Tibial artery (tissue), 4 donors: ENCODE measurements around the gene THSD7A.

Experiments used
- DNase-seq, 2 donors: peaks; one replicate each; pipeline ENCODE4 v3.0.0-alpha.2; 2019
- H3K27ac ChIP-seq, 2 donors: fragments of 200-600 bp; sonication (generic) in 1 of 2; 1 replicate in 1 of 2; 2 replicates in 1 of 2; pipeline ENCODE4 v1.5.1; 2018 to 2019; ENCODE audit warnings: mild to moderate bottlenecking in 1 of 2
- H3K27me3 ChIP-seq, 2 donors: fragments of 200-600 bp; sonication (generic) in 1 of 2; one replicate each; pipeline versions ENCODE4 v1.5.1 to v1.6.0; 2016 to 2019
- H3K36me3 ChIP-seq, 3 donors: fragments of 200-600 bp; sonication (generic) in 2 of 3; one replicate each; pipeline ENCODE4 v1.5.1; 2016 to 2019; ENCODE audit warnings: mild to moderate bottlenecking in 2 of 3
- H3K4me1 ChIP-seq, 4 donors: fragments of 200-600 bp; sonication (generic) in 2 of 4; 1 replicate in 3 of 4; 2 replicates in 1 of 4; pipeline ENCODE4 v1.5.1; 2016 to 2019
- H3K4me3 ChIP-seq, 2 donors: fragments of 200-600 bp; sonication (generic) in 1 of 2; 1 replicate in 1 of 2; 2 replicates in 1 of 2; pipeline ENCODE4 v1.5.1; 2018 to 2019; ENCODE audit warnings: mild to moderate bottlenecking in 2 of 2
- H3K9me3 ChIP-seq, 3 donors: fragments of 200-600 bp; sonication (generic) in 1 of 3; one replicate each; pipeline ENCODE4 v1.5.1; 2016 to 2019
- intact Hi-C: fragments of 100-400 bp; cut with DNase I; formaldehyde crosslinking; loops from one replicate; pipeline ENCODE4 v1.15.0; 2023; ENCODE audit warnings: low total_unique reads
- TF ChIP-seq, protein P1 (sequence below), 2 experiments: fragments of 200-600 bp in 1 of 2; fragments of 450-650 bp in 1 of 2; IDR thresholded peaks; one replicate each; pipeline ENCODE4 v1.5.1; 2017 to 2019; ENCODE audit warnings: antibody characterized with exemption in 2 of 2, mild to moderate bottlenecking in 1 of 2, moderate library complexity in 1 of 2

The THSD7A gene

GRCh38 chr7:11757153-11757552, 74.8 kb downstream of the THSD7A start:
- no peaks in the 10 kb centered on the region for H3K36me3 ChIP-seq
- intact Hi-C loops = no loop called here
- no peaks in the 10 kb centered on the region for H3K9me3 ChIP-seq
- H3K4me1 ChIP-seq = no peaks in the 10 kb centered on the region
- no peaks in the 10 kb centered on the region for H3K27me3 ChIP-seq
- H3K27ac ChIP-seq = no peak overlapping the region
- no peak for DNase-seq
- no peak overlapping the region for H3K4me3 ChIP-seq
- TF ChIP-seq, protein P1, sequence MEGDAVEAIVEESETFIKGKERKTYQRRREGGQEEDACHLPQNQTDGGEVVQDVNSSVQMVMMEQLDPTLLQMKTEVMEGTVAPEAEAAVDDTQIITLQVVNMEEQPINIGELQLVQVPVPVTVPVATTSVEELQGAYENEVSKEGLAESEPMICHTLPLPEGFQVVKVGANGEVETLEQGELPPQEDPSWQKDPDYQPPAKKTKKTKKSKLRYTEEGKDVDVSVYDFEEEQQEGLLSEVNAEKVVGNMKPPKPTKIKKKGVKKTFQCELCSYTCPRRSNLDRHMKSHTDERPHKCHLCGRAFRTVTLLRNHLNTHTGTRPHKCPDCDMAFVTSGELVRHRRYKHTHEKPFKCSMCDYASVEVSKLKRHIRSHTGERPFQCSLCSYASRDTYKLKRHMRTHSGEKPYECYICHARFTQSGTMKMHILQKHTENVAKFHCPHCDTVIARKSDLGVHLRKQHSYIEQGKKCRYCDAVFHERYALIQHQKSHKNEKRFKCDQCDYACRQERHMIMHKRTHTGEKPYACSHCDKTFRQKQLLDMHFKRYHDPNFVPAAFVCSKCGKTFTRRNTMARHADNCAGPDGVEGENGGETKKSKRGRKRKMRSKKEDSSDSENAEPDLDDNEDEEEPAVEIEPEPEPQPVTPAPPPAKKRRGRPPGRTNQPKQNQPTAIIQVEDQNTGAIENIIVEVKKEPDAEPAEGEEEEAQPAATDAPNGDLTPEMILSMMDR (IDR thresholded peaks at IDR 0.05) = no peak

GRCh38 chr7:11754933-11755332, 77.1 kb downstream of the THSD7A start:
- H3K4me3 ChIP-seq = no peak overlapping the region
- no peak overlapping the region for H3K27ac ChIP-seq
- H3K9me3 ChIP-seq = no peaks in the 10 kb centered on the region
- no peaks in the 10 kb centered on the region for H3K36me3 ChIP-seq
- intact Hi-C loops = no loop called here
- DNase-seq = no peak
- H3K27me3 ChIP-seq = no peaks in the 10 kb centered on the region
- TF ChIP-seq, protein P1 (IDR thresholded peaks at IDR 0.05) = no peak
- no peaks in the 10 kb centered on the region for H3K4me1 ChIP-seq

GRCh38 chr7:11754123-11754522, 77.9 kb downstream of the THSD7A start:
- Histone ChIP-seq H3K9me3 (no peaks in the 10 kb centered on the region), H3K27me3 (no peaks in the 10 kb centered on the region), H3K36me3 (no peaks in the 10 kb centered on the region), H3K4me3 (no peak overlapping the region), H3K27ac (no peak overlapping the region), H3K4me1 (no peaks in the 10 kb centered on the region)
- DNase-seq = no peak
- TF ChIP-seq, protein P1 (IDR thresholded peaks at IDR 0.05) = no peak
- intact Hi-C loops = no loop called here

DNA sequence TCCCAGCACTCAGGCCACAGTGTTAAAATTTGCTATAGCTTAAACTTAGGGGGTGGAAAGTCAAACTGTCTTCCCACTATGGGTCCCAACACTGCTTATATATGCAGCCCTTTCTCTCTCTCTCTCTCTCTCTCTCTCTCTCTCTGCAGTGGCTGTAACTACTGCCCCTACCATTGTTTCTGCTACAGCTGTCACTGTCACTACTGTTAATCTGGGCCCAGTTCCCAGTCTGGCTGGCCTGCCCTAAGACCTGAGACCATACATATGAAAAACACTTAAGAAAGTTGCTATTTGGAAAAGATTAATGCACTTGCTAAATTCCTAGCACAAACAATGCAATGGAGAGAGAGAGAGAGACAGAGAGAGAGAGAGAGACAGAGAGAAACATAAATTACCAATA, 78.6 kb downstream of the THSD7A start:
- Histone ChIP-seq H3K27me3 (no peaks in the 10 kb centered on the region), H3K27ac (no peak overlapping the region), H3K4me3 (no peak overlapping the region), H3K4me1 (no peaks in the 10 kb centered on the region), H3K9me3 (no peaks in the 10 kb centered on the region), H3K36me3 (no peaks in the 10 kb centered on the region)
- TF ChIP-seq, protein P1 (IDR thresholded peaks at IDR 0.05) = no peak
- DNase-seq = no peak
- intact Hi-C loops = no loop called here

DNA sequence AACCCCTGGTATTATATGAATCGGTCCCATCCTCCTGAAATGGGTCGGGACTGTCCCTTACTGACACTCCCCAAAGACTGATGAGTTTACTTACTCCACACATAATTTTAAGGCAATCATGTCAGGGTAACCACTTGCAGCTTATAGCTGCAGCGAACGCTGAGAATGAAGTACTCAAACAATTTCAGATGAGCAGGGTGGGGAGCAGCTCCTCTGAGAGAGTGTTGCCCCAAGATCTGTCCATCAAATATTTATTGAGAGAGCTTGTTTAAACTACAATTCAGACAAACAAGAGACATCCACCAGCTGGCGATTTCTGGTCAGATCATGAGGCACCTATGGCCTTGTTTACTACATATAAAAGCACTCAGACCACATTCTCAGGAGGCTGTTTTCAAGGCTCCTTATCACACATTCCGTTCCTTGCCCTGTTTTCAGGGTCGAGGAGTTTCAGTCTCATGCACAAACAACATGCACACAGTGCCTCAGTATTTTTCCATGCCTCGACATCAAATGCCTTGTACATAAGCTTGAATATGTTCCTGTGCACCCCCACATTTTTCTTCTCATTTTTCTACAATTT, 80.1 kb downstream of the THSD7A start:
- Histone ChIP-seq H3K27ac (no peak overlapping the region), H3K4me1 (no peaks in the 10 kb centered on the region), H3K9me3 (no peaks in the 10 kb centered on the region), H3K4me3 (no peak overlapping the region), H3K27me3 (no peaks in the 10 kb centered on the region), H3K36me3 (no peaks in the 10 kb centered on the region)
- TF ChIP-seq, protein P1 (IDR thresholded peaks at IDR 0.05) = no peak
- intact Hi-C loops = no loop called here
- DNase-seq = no peak

- H3K4me3 ChIP-seq = no peak overlapping the region
- H3K4me1 ChIP-seq = no peaks in the 10 kb centered on the region
- TF ChIP-seq, protein P1 (IDR thresholded peaks at IDR 0.05) = no peak
- no peak overlapping the region for H3K27ac ChIP-seq
- no peaks in the 10 kb centered on the region for H3K9me3 ChIP-seq
- H3K36me3 ChIP-seq = no peaks in the 10 kb centered on the region
- H3K27me3 ChIP-seq = no peaks in the 10 kb centered on the region
- intact Hi-C loops = no loop called here
- DNase-seq = no peak
These were observed 80.7 kb downstream of the THSD7A start for GRCh38 chr7:11751315-11751714.
